K562 treated with DMSO at 1 percent for 48 hours (cell line): Measurements from ENCODE around the gene DFFB. TPM values are rescaled to one million over a fixed set of nuclear protein-coding genes. Genes with fewer than 3 reads are reported as not detected.

Experiments
- total RNA-seq: library from RNA; unstranded; fragments of 300-600 nt; gene quantifications from 2 replicates; pipeline ENCODE4 v1.2.3, GENCODE V29; 2022; ENCODE audit warnings: low replicate concordance; ENCODE audit errors: extremely low read depth

Gene DFFB, protein sequence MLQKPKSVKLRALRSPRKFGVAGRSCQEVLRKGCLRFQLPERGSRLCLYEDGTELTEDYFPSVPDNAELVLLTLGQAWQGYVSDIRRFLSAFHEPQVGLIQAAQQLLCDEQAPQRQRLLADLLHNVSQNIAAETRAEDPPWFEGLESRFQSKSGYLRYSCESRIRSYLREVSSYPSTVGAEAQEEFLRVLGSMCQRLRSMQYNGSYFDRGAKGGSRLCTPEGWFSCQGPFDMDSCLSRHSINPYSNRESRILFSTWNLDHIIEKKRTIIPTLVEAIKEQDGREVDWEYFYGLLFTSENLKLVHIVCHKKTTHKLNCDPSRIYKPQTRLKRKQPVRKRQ
- not detected in 2 replicates for total RNA-seq

DNA sequence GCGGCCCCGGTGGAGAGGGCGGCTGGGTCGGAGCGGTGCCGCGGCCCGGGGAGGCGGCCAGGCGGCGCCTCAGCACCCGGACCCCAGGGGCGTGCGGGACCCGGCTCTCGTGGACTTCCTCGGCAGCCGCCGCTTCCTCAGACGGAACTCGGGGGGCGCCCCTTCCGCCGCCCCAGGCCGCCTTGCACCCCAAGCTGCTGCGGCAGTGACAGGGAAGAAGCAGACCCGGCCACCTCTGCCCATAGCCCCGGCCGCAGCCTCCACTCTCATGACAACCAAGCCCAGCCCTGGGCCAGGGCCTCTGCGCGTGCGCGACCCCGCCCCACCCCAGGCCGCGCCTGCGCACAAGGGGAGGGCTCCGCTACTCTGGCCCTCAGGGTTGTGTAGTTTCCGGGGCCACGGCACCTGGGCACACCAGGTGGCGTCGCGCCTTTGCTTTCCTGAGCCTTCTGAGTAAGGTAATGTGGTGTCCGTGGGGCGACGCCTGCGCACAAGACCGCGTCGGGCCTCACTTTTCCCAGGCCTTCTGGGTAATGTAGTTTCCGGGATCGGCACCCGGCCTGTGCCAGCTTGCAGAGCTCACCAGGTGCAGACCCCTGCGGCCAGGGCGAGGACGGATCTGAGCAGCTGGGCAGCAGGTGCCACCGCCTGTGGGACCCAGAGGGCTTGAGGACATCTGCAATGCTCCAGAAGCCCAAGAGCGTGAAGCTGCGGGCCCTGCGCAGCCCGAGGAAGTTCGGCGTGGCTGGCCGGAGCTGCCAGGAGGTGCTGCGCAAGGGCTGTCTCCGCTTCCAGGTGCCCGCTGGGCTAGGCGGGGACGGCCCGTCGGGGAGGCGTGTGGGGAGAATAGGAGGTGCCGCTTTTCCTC lies at the start of gene DFFB, which contains the start of gene CEP104:
Gene DFFB (plus strand): TSS at position 554 of the 868 bp plus-strand sequence. CDS start 128 bp downstream, at position 682.
Gene CEP104 (minus strand): TSS at position 289 of the 868 bp plus-strand sequence. CDS start 4,804 bp downstream, outside the sequence.

GRCh38 chr1:3900150-3900968 lies 43.1 kb downstream of the DFFB start, which contains the start of gene C1orf174:
Gene C1orf174, minus strand, starts transcription at chr1:3900272. Its CDS starts 86 bp downstream, at chr1:3900186.

Other genes starting within 250 kb of the DFFB start
- gene MEGF6, start 246.0 kb upstream of the DFFB start, total RNA-seq: not detected in 2 replicates
- gene TPRG1L, start 232.5 kb upstream of the DFFB start, total RNA-seq: not detected in 2 replicates
- not detected in 2 replicates for gene WRAP73, start 207.4 kb upstream of the DFFB start, total RNA-seq
- not detected in 2 replicates for gene TP73, start 205.0 kb upstream of the DFFB start, total RNA-seq
- gene CCDC27, start 105.0 kb upstream of the DFFB start, total RNA-seq: not detected in 2 replicates
- not detected in 2 replicates for gene SMIM1, start 84.7 kb upstream of the DFFB start, total RNA-seq
- not detected in 2 replicates for gene LRRC47, start 61.0 kb upstream of the DFFB start, total RNA-seq
- gene CEP104, start 265 bp upstream of the DFFB start, total RNA-seq: not detected in 2 replicates
- gene C1orf174, start 42.8 kb downstream of the DFFB start, total RNA-seq: not detected in 2 replicates